GM12878 (cell line): ENCODE measurements around the gene DDX56. TPM values are rescaled to one million over a fixed set of nuclear protein-coding genes. Genes with fewer than 3 reads are reported as not detected.

Experiments used
- ATAC-seq: fragments of 200-7000 bp; cut with Tn5 transposase; 3 replicates; pipeline ENCODE4 v1.9.1; 2020; ENCODE audit warnings: mild to moderate bottlenecking, moderate library complexity
- BruUV-seq: library from RNA; stranded (reverse); fragments of 400-500 nt; replicated peaks from 2 replicates; lab custom pipeline; 2021; lab: Mats Ljungman, UMichigan
- CTCF ChIA-PET: fragments of 300-600 bp; sonication (Branson Sonifier 250); formaldehyde crosslinking; extraction: SDS; loops from one replicate; lab custom pipeline; 2021; ENCODE audit warnings: inconsistent platforms; lab: Yijun Ruan, JAX
- POLR2A ChIA-PET: fragments of 350-600 bp; formaldehyde crosslinking; extraction: SDS; loops from one replicate; lab custom pipeline; 2021; ENCODE audit warnings: inconsistent platforms; lab: Charles Lee
- RAD21 ChIA-PET: fragments of 300-600 bp; sonication (Branson Sonifier 250); formaldehyde crosslinking; loops from one replicate; lab custom pipeline; 2023; ENCODE audit warnings: antibody characterized with exemption; ENCODE audit not compliant: unreplicated experiment; lab: Charles Lee
- SMC1A ChIA-PET: fragments of 300-600 bp; sonication (Branson Sonifier 250); formaldehyde crosslinking; loops from one replicate; lab custom pipeline; 2023; ENCODE audit not compliant: unreplicated experiment, uncharacterized antibody; lab: Charles Lee
- DNase-seq: peaks from one replicate; pipeline ENCODE4 v3.0.0-alpha.2; 2011; ENCODE audit warnings: low read depth, low spot score
- FAIRE-seq: peaks from 3 replicates; lab custom pipeline; 2011; peaks lifted over from hg19 to GRCh38; lab: Jason Lieb, UNC
- H2AFZ ChIP-seq: 2 replicates; pipeline ENCODE4 v1.6.0; 2011; ENCODE audit warnings: low read depth, low read length, control low read depth; ENCODE audit not compliant: control insufficient read depth
- H3K27ac ChIP-seq: 2 replicates; pipeline ENCODE4 v1.5.1; 2011; ENCODE audit warnings: control low read depth; ENCODE audit not compliant: control insufficient read depth, insufficient read depth
- H3K27me3 ChIP-seq, 2 experiments: replicated peaks in 1 of 2; 2 replicates each; pipeline versions ENCODE4 v1.6.0 to v1.6.1; 2011; ENCODE audit warnings: low read length in 1 of 2; ENCODE audit not compliant: control insufficient read depth in 2 of 2, insufficient read depth in 2 of 2
- H3K36me3 ChIP-seq, 2 experiments: 2 replicates each; pipeline ENCODE4 v1.5.1; 2011; ENCODE audit warnings: low read length in 1 of 2; ENCODE audit not compliant: control insufficient read depth in 2 of 2, insufficient read depth in 2 of 2
- H3K4me1 ChIP-seq: 2 replicates; pipeline ENCODE4 v1.6.1; 2011; ENCODE audit warnings: mild to moderate bottlenecking, low read length, moderate library complexity, mixed read lengths; ENCODE audit not compliant: control insufficient read depth, insufficient read depth
- H3K4me2 ChIP-seq: 2 replicates; pipeline ENCODE4 v1.6.0; 2011; ENCODE audit warnings: control low read depth; ENCODE audit not compliant: control insufficient read depth, insufficient read depth
- H3K4me3 ChIP-seq: fragments of 200-600 bp; sonication (generic); 2 replicates; pipeline ENCODE4 v1.5.1; 2016
- H3K79me2 ChIP-seq: 2 replicates; pipeline ENCODE4 v1.6.0; 2011; ENCODE audit warnings: low read length; ENCODE audit not compliant: control insufficient read depth, insufficient read depth
- H3K9ac ChIP-seq: 2 replicates; pipeline ENCODE4 v1.8.0; 2011; ENCODE audit warnings: low read length, control low read depth, mixed read lengths; ENCODE audit not compliant: control insufficient read depth, insufficient read depth
- H3K9me3 ChIP-seq: replicated peaks from 3 replicates; pipeline ENCODE4 v1.5.1; 2011; ENCODE audit warnings: mild to moderate bottlenecking, low read length; ENCODE audit not compliant: control insufficient read depth, insufficient read depth
- H4K20me1 ChIP-seq: 2 replicates; pipeline ENCODE4 v1.6.0; 2011; ENCODE audit not compliant: control insufficient read depth, insufficient read depth
- ATF7 ChIP-seq: fragments of 450-650 bp; IDR thresholded peaks from 2 replicates; pipeline ENCODE4 v1.6.1; 2016; ENCODE audit warnings: low read depth, mild to moderate bottlenecking
- BRCA1 ChIP-seq: IDR thresholded peaks from 2 replicates; pipeline ENCODE4 v1.6.1; 2011; ENCODE audit warnings: low read depth, low read length, improper control_type of control experiment
- IKZF1 ChIP-seq: fragments of 450-650 bp; conservative IDR thresholded peaks from 2 replicates; pipeline ENCODE4 v1.6.1; 2017; ENCODE audit warnings: antibody characterized with exemption, mild to moderate bottlenecking
- IRF4 ChIP-seq: IDR thresholded peaks from 2 replicates; pipeline ENCODE4 v1.6.1; 2011; ENCODE audit warnings: low read depth, low read length
- MXI1 ChIP-seq: fragments of 150-350 bp; IDR thresholded peaks from 2 replicates; pipeline ENCODE4 v1.6.1; 2011; ENCODE audit warnings: low read depth, mild to moderate bottlenecking, inconsistent platforms, low read length, improper control_type of control experiment
- NFXL1 ChIP-seq: fragments of 450-650 bp; IDR thresholded peaks from 2 replicates; pipeline ENCODE4 v1.6.1; 2017; ENCODE audit warnings: antibody characterized with exemption, mild to moderate bottlenecking, borderline replicate concordance
- PAX8 ChIP-seq: fragments of 450-650 bp; IDR thresholded peaks from 2 replicates; pipeline ENCODE4 v1.6.1; 2017; ENCODE audit warnings: mild to moderate bottlenecking, moderate library complexity
- POU2F2 ChIP-seq: IDR thresholded peaks from 3 replicates; pipeline ENCODE4 v1.6.1; 2011; ENCODE audit warnings: low read depth, mild to moderate bottlenecking, low read length, borderline replicate concordance
- RUNX3 ChIP-seq: IDR thresholded peaks from 2 replicates; pipeline ENCODE4 v1.6.1; 2012; ENCODE audit warnings: low read length, inconsistent platforms
- TAF1 ChIP-seq: IDR thresholded peaks from 2 replicates; pipeline ENCODE4 v1.6.1; 2011; ENCODE audit warnings: mild to moderate bottlenecking, low read depth, low read length, borderline replicate concordance
- USF1 ChIP-seq: IDR thresholded peaks from 2 replicates; pipeline ENCODE4 v1.6.1; 2011; ENCODE audit warnings: borderline replicate concordance, low read depth, mild to moderate bottlenecking, moderate library complexity, mixed read lengths, low read length; ENCODE audit not compliant: insufficient read depth; ENCODE audit errors: extremely low read length
- YBX1 ChIP-seq: fragments of 450-650 bp; IDR thresholded peaks from 2 replicates; pipeline ENCODE4 v1.6.1; 2016; ENCODE audit warnings: antibody characterized with exemption
- WGBS: methylation state at CpG from one replicate; pipeline ENCODE4 v1.1.6; 2016; ENCODE audit warnings: low lambda C conversion rate; ENCODE audit not compliant: insufficient replicate concordance, insufficient coverage; ENCODE audit errors: missing lambda C conversion rate; 5-methylcytosine and 5-hydroxymethylcytosine counted together
- in situ Hi-C: fragments of 300-500 bp; cut with MboI; formaldehyde crosslinking; loops from 9 replicates; pipeline ENCODE4 v1.14.3; 2018; ENCODE audit warnings: mixed read lengths
- intact Hi-C: fragments of 100-400 bp; cut with micrococcal nuclease; formaldehyde crosslinking; loops from one replicate; pipeline ENCODE4 v1.14.2; 2022; ENCODE audit not compliant: unreplicated experiment
- polyA plus RNA-seq, 11 experiments: library from polyadenylated mRNA; depleted of rRNA in 4 of 11; unstranded in 6 of 11; stranded (reverse) in 5 of 11; fragments of >200 nt; fragmentation: Nextera tagmentation in 4 of 11; fragmentation: Illumina TruSeq in 1 of 11; extraction: Ambion mirVana in 4 of 11; extraction: Trizol in 1 of 11; gene quantifications; 1 replicate in 1 of 11; 2 replicates in 10 of 11; pipeline versions ENCODE4 v1.2.1 to v1.2.3, GENCODE V29; 2011 to 2016; ENCODE audit warnings: inconsistent platforms in 2 of 11, missing spikeins in 2 of 11, low read depth in 1 of 11
- total RNA-seq, 4 experiments: library from RNA; depleted of rRNA in 3 of 4; stranded (reverse); fragments of >200 nt in 3 of 4; fragmentation: Illumina TruSeq in 1 of 4; extraction: Trizol in 1 of 4; gene quantifications; 2 replicates each; pipeline versions ENCODE4 v1.2.1 to v1.2.3, GENCODE V29; 2013 to 2021
- TF ChIP-seq, protein P1 (sequence below): fragments of 450-650 bp; IDR thresholded peaks from 2 replicates; pipeline ENCODE4 v1.6.1; 2017; ENCODE audit warnings: low read depth, mild to moderate bottlenecking, moderate library complexity

Gene DDX56
- total and polyA plus RNA-seq, 10 of the 15 experiments (the other 5 are each of a cell fraction or from before 2014, with no cell fraction given), result 19.8 to 136 (median 81.3) TPM

DNA sequence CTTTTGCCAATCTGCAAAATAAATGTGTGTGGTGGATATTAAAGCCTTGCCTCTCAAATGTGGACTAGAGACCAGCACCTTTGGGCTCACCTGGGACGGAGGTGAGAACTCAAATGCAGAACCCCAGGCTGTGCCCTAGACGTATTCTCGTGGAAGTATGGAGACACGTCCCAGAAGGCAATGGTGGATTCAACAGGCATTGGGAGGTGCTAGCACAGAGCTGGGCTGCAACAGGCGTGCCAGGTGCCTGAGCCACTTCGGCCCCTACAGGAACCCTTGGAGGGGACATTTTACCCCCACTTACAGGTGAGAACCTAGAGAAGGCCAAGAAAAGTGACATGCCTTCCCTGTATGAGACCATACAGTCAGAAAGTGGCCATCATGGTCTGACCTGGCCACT is 12.2 kb downstream of the DDX56 start:
- no TSS peak for BruUV-seq
- Histone ChIP-seq H3K4me3 (no peak overlapping the region), H3K79me2 (no peaks in the 10 kb centered on the region), H2AFZ (no peak overlapping the region), H3K9me3 (no peaks in the 10 kb centered on the region), H4K20me1 (peaks cover 2% of the 10 kb centered on the region; the same call in 1 of the 2 replicates), H3K9ac (no peak overlapping the region), H3K4me1 (no peaks in the 10 kb centered on the region), H3K27me3 (no peaks in the 10 kb centered on the region), H3K36me3 (peaks cover 16 to 20% of the 10 kb centered on the region in 2 experiments), H3K4me2 (no peak overlapping the region), H3K27ac (no peak overlapping the region)
- ChIA-PET CTCF (no interaction called here), POLR2A (interaction anchor here (0.7 kb wide), 1 partner anchor 252 kb away, joined by 3 read pairs; no protein-coding TSS in a partner anchor), RAD21 (no interaction called here), SMC1A (interaction anchor here (1.4 kb wide), 1 partner anchor 283 kb away, joined by 5 read pairs; no protein-coding TSS in a partner anchor)
- in situ Hi-C loops (no loop called here), intact Hi-C loops (no loop called here)
- no peak for FAIRE-seq
- ATAC-seq, result no peak
- WGBS, result 86% methylated on average over 6 of the region's 6 CpGs
- DNase-seq, result no peak
- TF ChIP-seq MXI1 (no peak), YBX1 (no peak), ATF7 (no peak), NFXL1 (no peak), RUNX3 (no peak), TAF1 (no peak), IKZF1 (no peak), IRF4 (no peak), BRCA1 (no peak), PAX8 (no peak), POU2F2 (no peak), USF1 (no peak)
- TF ChIP-seq, protein P1, sequence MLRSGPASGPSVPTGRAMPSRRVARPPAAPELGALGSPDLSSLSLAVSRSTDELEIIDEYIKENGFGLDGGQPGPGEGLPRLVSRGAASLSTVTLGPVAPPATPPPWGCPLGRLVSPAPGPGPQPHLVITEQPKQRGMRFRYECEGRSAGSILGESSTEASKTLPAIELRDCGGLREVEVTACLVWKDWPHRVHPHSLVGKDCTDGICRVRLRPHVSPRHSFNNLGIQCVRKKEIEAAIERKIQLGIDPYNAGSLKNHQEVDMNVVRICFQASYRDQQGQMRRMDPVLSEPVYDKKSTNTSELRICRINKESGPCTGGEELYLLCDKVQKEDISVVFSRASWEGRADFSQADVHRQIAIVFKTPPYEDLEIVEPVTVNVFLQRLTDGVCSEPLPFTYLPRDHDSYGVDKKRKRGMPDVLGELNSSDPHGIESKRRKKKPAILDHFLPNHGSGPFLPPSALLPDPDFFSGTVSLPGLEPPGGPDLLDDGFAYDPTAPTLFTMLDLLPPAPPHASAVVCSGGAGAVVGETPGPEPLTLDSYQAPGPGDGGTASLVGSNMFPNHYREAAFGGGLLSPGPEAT, result no peak
